GM21367 (cell line): ENCODE data around the gene CLIC3.

Source experiments
- ATAC-seq: cut with Tn5 transposase; IDR thresholded peaks from one replicate; pipeline ENCODE4 v1.9.1; 2021; ENCODE audit not compliant: unreplicated experiment

CLIC3 gene

DNA sequence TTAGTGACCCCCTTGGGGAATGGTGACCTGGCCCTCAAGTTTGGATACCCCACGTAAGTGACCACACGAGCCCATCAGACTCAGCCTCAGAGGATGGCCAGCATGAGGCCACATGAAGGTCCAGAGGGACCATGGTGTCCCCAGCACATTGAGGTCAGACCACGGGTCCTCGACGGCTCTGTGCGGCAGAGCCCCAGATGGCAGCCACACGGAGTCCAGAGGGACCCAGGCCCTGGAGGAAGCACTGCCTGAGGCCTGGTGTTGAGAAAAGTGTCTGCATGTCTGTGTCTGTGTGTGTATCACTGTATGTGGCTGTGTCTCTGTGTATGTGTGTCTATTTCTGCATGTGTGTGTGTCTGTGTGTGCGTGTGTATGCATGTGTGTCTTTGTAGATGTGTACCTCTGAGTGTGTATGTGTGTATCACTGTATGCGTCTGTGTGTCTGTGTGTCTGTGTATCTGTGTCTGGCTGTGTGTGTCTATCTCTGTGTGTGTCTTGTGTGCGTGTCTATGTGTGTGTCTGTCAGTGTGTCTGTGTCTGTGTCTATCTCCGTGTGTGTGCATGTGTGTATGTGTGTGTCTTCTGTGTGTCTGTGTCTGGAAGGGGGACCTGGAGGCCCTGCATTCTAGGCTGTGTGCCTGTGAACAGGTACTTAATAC is 12.6 kb downstream of the CLIC3 start:
- ATAC-seq: no peak

DNA sequence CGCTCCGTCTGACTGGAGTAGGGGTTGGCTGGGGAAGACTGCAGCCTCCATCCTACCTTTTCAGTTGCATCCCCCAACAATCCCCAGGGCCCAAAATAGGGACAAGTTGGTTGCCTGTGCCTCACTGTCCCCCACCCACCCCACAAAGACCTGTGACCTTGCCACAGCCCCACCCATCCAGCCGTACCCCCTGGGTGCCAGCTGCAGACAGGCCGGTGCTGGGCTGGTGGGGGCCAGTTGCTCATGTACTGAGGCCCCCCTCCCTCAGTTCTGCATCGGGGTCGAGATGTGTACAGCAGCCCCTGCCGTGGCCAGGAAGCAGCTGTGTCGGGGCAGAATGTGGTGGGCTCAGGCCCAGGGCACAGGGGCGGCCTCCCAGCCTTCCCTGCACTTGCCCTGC is 13.2 kb downstream of the CLIC3 start:
- ATAC-seq: no peak

- no peak for ATAC-seq
Measured at GRCh38 chr9:136982232-136983051, 13.9 kb downstream of the CLIC3 start, which contains the start of gene LCNL1. TSS of gene LCNL1 (plus strand) at chr9:136982993. CDS start at chr9:136983587, 594 bp downstream.

- no peak for ATAC-seq
Measured at GRCh38 chr9:136981588-136982231, 14.7 kb downstream of the CLIC3 start.

DNA sequence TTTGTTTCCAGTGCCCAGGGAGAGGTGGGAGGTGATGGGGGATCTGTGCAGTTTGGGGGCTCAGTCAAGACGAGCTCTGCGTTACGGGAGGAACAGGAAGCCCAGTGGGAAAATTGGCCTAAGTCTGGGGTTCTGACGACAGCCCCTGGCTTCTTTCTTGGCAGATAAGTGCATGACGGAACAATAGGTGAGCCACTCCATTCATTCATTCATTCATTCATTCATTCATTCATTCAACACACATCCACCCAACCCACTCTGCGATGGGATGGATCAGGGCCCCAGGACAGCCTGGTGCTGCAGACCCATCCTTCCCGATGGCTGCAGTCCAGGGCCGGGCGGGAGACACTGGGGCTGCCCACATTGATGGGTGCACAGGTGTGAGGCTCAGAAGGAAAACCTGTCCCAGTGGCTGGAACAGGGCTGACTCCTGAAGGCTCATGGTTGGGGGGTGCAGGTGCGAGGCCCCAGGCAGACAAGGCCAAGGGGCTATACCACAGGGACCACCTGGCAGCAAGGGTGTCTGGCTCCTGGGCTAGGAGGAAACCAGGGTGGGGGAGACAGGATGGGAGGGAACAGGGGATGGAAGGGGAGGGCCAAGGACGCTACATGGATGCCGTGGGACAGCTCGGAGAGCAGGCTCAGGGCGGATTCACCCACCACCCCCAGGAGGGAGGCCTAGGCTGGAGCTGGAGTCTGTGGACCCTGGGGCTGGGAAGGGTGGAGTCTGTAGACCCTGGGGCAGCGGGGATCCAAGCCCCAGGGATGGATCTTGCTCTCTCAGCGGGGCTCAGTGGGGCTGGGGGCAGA is 15.5 kb downstream of the CLIC3 start:
- no peak for ATAC-seq

- no peak for ATAC-seq
Measured at GRCh38 chr9:136979769-136980587, 16.4 kb downstream of the CLIC3 start.

- ATAC-seq: no peak
Measured at GRCh38 chr9:136978865-136979544, 17.4 kb downstream of the CLIC3 start.

DNA sequence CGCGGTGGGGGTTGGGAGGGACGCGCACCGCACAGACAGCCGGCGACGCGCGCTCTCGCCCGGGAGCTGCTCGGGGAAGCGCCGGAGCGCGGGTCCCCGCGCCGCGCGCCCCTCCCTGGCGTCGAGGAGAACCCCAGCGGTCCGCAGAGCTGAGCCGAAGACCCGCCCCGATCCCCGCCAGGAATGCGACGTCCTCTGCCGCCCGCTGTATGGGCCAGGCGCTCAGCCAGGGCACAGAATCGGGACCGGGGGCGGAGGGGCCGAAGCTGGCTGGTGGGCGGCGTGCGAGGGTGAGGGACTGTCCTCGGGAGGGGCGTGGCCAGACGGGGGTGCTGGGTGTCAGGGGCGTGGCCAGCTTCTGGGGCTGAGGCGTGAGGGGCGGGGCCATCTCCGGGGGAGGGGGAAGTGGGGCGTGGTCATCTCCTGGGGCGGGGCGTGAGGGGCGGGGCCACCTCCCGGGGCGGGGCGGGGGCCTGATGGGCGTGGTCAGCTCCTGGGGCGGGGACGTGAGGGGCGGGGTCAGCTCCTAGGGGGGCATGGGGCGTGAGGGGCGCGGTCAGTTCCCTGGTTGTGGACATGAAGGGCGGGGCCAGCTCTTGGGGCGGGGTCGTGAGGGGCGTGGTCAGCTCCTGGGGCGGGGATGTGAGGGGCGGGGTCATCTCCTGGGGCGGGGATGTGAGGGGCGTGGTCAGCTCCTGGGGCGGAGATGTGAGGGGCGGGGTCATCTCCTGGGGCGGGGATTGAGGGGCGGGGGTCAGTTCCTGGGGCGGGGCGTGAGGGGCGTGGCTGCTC is 18.1 kb downstream of the CLIC3 start:
- no peak for ATAC-seq

- no peak for ATAC-seq
Measured at GRCh38 chr9:136977649-136978072, 18.7 kb downstream of the CLIC3 start.

- no peak for ATAC-seq
Measured at GRCh38 chr9:136977223-136977622, 19.1 kb downstream of the CLIC3 start, which contains the start of gene PTGDS. TSS of gene PTGDS (plus strand) at chr9:136977504. CDS start at chr9:136977579, 75 bp downstream.

DNA sequence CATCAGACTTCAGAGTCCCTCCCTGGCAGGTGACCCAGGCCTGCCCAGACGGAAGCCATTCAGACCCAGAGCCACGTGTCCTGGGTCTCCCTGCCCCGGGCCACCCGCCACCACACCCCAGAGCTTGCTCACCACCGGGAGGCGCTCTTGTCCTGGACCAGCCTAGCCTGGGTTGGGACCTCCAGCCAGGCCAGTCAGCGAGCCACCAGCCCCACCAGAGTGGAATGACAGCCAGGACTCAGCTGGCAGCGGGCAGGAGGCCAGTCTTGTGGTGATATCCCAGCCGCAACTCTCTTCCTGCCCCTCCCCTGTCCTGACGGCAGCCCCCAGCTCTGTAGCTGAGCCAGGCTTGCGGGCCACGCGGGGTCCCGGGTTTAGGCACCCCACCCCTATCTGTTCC is 20.7 kb downstream of the CLIC3 start:
- no peak for ATAC-seq

- no peak for ATAC-seq
Measured at GRCh38 chr9:136974817-136975535, 21.4 kb downstream of the CLIC3 start.

DNA sequence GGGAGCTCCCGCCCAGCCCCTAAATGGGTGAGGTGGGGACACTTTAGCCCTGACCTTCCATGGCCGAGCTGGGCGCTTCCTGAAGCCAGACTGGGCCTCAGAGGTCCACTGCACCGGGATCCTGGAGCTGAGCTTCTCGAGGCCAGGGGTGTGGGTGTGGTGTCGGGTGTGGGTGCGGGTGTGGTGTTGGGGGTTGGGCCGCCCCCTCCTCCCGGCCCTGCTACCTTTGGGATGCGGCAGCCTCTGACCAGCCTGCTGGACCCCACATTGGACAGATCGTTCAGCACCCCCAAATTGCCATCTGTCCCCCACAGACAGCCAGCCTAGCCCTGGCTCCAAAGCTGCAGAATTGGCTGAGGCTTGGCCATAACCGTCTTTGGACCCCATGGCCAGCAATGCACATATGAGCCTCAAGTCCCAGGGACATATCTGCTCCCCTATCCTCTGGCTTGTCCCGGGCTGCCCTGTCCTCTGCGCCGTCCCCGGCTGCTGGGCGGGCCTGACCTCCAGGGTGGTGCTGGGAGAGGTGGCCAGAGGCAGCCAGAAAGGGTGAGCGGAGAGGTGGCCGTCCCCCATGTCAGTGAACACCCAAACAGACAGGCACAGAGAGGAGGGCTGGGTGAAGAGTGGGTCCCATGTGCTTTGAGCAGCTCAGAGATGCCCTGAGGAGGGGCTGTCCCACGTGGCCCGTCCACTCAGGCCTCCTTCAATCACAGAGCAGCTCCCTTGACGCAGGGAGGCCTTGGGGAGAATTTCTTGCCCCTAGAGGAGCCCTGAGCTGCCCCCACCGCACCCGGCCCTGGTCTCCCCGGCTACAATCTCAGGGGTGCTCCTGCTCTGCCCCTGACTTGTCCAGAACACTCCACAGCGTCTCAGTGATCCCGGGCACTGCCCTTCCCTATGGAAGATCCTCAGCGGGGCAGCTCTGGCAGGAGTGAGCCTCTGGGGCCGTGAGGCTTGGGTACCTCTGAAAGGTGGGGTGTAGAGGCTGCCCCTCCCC is 22.4 kb downstream of the CLIC3 start:
- ATAC-seq: no peak

DNA sequence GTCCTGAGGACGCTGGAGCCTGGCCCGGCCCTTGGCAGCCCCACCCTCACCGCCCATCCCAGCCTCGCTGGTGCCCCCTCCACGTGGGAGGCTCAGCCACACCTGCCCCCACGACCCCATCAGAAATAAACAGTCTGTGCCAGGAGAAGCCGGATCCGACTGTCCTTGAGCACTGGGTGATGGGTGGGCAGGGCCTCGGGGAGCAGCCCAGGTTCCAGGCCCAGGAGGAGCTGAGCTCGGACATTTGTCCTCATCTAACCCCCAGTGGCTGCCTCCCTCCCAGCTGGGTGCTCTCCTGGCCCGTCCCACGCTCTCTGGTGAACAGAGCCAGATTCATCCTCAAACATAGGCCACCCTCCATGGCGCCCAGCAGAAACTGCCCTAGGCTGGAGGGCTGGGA is 23.6 kb downstream of the CLIC3 start:
- ATAC-seq: no peak

GRCh38 chr9:136972335-136972734 is 24.0 kb downstream of the CLIC3 start:
- no peak for ATAC-seq

DNA sequence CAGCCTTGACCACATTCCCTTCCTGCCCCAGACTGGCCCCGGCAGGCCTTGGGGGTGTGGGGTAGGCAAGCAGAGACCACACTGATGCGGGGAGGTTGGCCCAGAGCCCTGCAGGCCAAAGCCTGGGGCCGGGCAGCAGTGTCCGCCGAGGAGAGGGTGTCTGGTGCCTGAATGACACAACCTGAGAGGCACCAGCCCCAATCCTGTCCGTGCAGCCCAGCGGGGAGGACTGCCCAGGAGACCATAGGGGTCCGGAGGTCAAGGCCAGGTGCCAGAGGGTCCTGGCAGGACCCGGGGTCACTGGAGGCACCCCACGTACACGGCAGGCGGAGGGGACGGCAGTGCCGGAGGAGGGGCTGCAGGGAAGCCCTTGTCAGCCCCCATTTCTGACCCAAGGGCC is 24.6 kb downstream of the CLIC3 start:
- no peak for ATAC-seq

DNA sequence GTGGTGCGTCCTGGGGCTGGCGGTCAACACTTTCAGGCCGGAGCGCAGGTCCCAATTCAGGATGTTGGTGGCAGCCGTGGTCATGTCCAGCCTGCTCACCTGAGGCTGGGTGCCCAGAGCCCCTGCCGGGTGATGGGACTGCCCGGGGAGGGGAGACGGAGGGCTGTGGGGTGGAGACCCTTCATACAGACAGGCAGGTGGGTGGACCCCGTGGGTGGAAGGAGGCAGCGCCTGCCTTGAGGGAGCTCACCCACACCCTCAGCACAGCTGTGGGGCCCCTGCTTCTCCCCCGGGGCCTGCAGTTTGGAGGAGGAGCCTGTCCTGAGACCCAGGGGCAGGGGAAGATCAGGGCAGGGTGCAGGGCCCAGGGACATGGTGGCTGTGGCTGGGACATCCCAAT is 26.0 kb downstream of the CLIC3 start:
- ATAC-seq: no peak
